SK-N-DZ (cell line): ENCODE results near the gene JAKMIP2.

ENCODE experiments used
- DNase-seq: peaks from one replicate; pipeline ENCODE4 v3.0.0-alpha.2; 2015; ENCODE audit warnings: low spot score

Gene JAKMIP2

GRCh38 chr5:147699496-147700088, 82.9 kb downstream of the JAKMIP2 start:
- no peak for DNase-seq

GRCh38 chr5:147697380-147697779, 85.1 kb downstream of the JAKMIP2 start:
- DNase-seq, result no peak

GRCh38 chr5:147694772-147695171, 87.8 kb downstream of the JAKMIP2 start:
- no peak for DNase-seq

GRCh38 chr5:147693233-147693632, 89.3 kb downstream of the JAKMIP2 start:
- no peak for DNase-seq

- DNase-seq, result no peak
Measured at GRCh38 chr5:147691130-147691529, 91.4 kb downstream of the JAKMIP2 start.

- no peak for DNase-seq
Measured at GRCh38 chr5:147690595-147690994, 91.9 kb downstream of the JAKMIP2 start.

GRCh38 chr5:147689426-147689825, 93.1 kb downstream of the JAKMIP2 start:
- DNase-seq, result no peak

- no peak for DNase-seq
Measured at GRCh38 chr5:147688656-147689356, 93.7 kb downstream of the JAKMIP2 start.

GRCh38 chr5:147687118-147687517, 95.4 kb downstream of the JAKMIP2 start:
- no peak for DNase-seq

- DNase-seq, result no peak
Measured at GRCh38 chr5:147686421-147686820, 96.1 kb downstream of the JAKMIP2 start.

- no peak for DNase-seq
Measured at GRCh38 chr5:147685993-147686392, 96.5 kb downstream of the JAKMIP2 start.

- no peak for DNase-seq
Measured at GRCh38 chr5:147675168-147675567, 107.4 kb downstream of the JAKMIP2 start.

GRCh38 chr5:147674411-147674810, 108.1 kb downstream of the JAKMIP2 start:
- no peak for DNase-seq

GRCh38 chr5:147673791-147674190, 108.7 kb downstream of the JAKMIP2 start:
- DNase-seq, result no peak

GRCh38 chr5:147673266-147673665, 109.3 kb downstream of the JAKMIP2 start:
- DNase-seq, result peak; percentile 22

- DNase-seq, result no peak
Measured at GRCh38 chr5:147671365-147671764, 111.2 kb downstream of the JAKMIP2 start.

GRCh38 chr5:147670815-147671214, 111.7 kb downstream of the JAKMIP2 start:
- DNase-seq, result no peak

GRCh38 chr5:147669169-147669869, 113.2 kb downstream of the JAKMIP2 start:
- DNase-seq, result no peak

GRCh38 chr5:147668385-147668784, 114.1 kb downstream of the JAKMIP2 start:
- DNase-seq, result no peak

GRCh38 chr5:147667363-147667762, 115.2 kb downstream of the JAKMIP2 start:
- DNase-seq, result no peak

- DNase-seq, result no peak
Measured at GRCh38 chr5:147666419-147666818, 116.1 kb downstream of the JAKMIP2 start.

GRCh38 chr5:147661541-147661940, 121.0 kb downstream of the JAKMIP2 start:
- no peak for DNase-seq
